Uterus (tissue), 4 donors: Measurements from ENCODE around the gene CFP. TPM values are rescaled to one million over a fixed set of nuclear protein-coding genes. Genes with fewer than 3 reads are reported as not detected.

Experiments used
- DNase-seq, 2 donors: peaks; one replicate each; pipeline ENCODE4 v3.0.0-alpha.2; 2019 to 2020
- H3K27ac ChIP-seq, 2 donors: fragments of 200-600 bp; sonication (generic); 1 replicate in 1 of 2; 2 replicates in 1 of 2; pipeline ENCODE4 v1.5.1; 2016 to 2018
- H3K27me3 ChIP-seq, 2 donors: fragments of 200-600 bp; sonication (generic); one replicate each; pipeline ENCODE4 v1.5.1; 2018 to 2019; ENCODE audit warnings: control low read depth in 1 of 2
- H3K36me3 ChIP-seq, 2 donors: fragments of 200-600 bp; sonication (generic); one replicate each; pipeline ENCODE4 v1.5.1; 2019; ENCODE audit warnings: control low read depth in 1 of 2
- H3K4me1 ChIP-seq, 2 donors: fragments of 200-600 bp; sonication (generic); one replicate each; pipeline ENCODE4 v1.5.1; 2018 to 2019; ENCODE audit warnings: control low read depth in 1 of 2
- H3K4me3 ChIP-seq, 2 donors: fragments of 200-600 bp; sonication (generic); 1 replicate in 1 of 2; 2 replicates in 1 of 2; pipeline ENCODE4 v1.5.1; 2018 to 2019; ENCODE audit warnings: mild to moderate bottlenecking in 1 of 2
- H3K9me3 ChIP-seq, 2 donors: fragments of 200-600 bp; sonication (generic); one replicate each; pipeline ENCODE4 v1.5.1; 2019; ENCODE audit warnings: control low read depth in 1 of 2
- POLR2A ChIP-seq, 2 donors: fragments of 450-650 bp; IDR thresholded peaks; one replicate each; pipeline ENCODE4 v1.6.1; 2016; ENCODE audit warnings: antibody characterized with exemption in 2 of 2, mild to moderate bottlenecking in 1 of 2, moderate library complexity in 1 of 2
- intact Hi-C: fragments of 100-400 bp; cut with DNase I; formaldehyde crosslinking; loops from one replicate; pipeline ENCODE4 v1.15.1; 2023; ENCODE audit warnings: low total_unique reads
- total RNA-seq, 4 donors: library from RNA; depleted of rRNA in 3 of 4; stranded (reverse); fragments of >200 nt in 3 of 4; gene quantifications; one replicate each; pipeline versions ENCODE4 v1.1.0 to v1.2.4, GENCODE V29; 2014 to 2023
- TF ChIP-seq, protein P1 (sequence below), 4 experiments: fragments of 200-600 bp in 2 of 4; fragments of 450-650 bp in 2 of 4; sonication (generic) in 2 of 4; IDR thresholded peaks; one replicate each; pipeline ENCODE4 v1.5.1; 2016 to 2019; ENCODE audit warnings: antibody characterized with exemption in 4 of 4, mild to moderate bottlenecking in 2 of 4, moderate library complexity in 1 of 4
- donor health status: DM: yes; HTN: yes; CAD: no.

Gene CFP
- total RNA-seq, 4 donors from 2014 or later = 0.51 to 2.0 (median 1.7) TPM; not detected in 1

DNA sequence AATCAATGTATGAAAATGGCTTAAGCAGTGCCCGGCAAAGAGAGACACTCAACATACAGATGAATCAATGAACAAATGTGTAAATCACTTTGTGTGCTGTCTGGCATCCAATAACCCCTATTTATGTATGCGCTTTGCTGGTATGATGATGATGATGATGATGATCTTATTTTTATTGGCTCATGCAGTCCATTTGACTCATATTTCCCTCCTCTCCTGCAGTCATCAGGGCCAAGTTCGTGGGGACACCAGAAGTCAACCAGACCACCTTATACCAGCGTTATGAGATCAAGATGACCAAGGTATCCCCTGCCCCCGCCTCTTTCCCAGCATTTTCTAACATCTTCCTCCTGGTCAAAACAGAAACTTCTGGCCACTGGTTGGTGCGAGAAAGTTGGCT lies 45.0 kb downstream of the CFP start:
- Histone ChIP-seq H3K9me3 (no peaks in the 10 kb centered on the region), H3K27ac (no peak overlapping the region), H3K4me3 (no peak overlapping the region), H3K4me1 (no peaks in the 10 kb centered on the region), H3K27me3 (no peaks in the 10 kb centered on the region), H3K36me3 (no peaks in the 10 kb centered on the region)
- no peak for DNase-seq
- intact Hi-C loops = no loop called here
- TF ChIP-seq, protein P1, sequence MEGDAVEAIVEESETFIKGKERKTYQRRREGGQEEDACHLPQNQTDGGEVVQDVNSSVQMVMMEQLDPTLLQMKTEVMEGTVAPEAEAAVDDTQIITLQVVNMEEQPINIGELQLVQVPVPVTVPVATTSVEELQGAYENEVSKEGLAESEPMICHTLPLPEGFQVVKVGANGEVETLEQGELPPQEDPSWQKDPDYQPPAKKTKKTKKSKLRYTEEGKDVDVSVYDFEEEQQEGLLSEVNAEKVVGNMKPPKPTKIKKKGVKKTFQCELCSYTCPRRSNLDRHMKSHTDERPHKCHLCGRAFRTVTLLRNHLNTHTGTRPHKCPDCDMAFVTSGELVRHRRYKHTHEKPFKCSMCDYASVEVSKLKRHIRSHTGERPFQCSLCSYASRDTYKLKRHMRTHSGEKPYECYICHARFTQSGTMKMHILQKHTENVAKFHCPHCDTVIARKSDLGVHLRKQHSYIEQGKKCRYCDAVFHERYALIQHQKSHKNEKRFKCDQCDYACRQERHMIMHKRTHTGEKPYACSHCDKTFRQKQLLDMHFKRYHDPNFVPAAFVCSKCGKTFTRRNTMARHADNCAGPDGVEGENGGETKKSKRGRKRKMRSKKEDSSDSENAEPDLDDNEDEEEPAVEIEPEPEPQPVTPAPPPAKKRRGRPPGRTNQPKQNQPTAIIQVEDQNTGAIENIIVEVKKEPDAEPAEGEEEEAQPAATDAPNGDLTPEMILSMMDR (IDR thresholded peaks at IDR 0.05) = no peak
- no peak for TF ChIP-seq POLR2A (IDR thresholded peaks at IDR 0.05)

DNA sequence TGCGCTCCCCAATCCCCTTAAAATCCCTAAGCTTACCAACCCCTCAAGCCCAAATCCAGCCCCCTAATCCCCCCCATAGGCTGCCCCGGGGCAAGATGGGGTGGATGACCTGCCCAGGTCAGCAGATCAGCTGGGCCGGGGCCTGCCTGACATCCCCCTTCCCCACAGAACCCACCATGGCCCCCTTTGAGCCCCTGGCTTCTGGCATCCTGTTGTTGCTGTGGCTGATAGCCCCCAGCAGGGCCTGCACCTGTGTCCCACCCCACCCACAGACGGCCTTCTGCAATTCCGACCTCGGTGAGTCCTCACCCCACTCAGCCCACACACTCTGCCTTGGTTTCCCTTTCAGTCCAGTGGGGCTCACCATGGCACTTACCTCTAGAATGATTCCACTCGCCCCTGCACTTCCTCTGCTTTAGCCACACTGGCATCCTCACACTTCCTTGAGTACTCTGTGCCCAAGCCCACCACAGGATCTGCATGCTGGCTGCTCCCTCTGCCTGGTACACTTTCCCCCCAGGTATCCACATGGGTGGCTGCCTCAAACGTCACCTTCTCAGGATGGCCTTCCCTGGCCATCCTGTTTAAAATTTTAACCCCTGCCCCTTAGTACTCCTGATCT lies 46.4 kb downstream of the CFP start:
- Histone ChIP-seq H3K4me1 (no peaks in the 10 kb centered on the region), H3K4me3 (peak overlapping the region in 1 of 2 donors; percentile 51), H3K36me3 (no peaks in the 10 kb centered on the region), H3K27me3 (no peaks in the 10 kb centered on the region), H3K9me3 (no peaks in the 10 kb centered on the region), H3K27ac (peak overlapping the region; percentile 88 to 91)
- intact Hi-C loops = no loop called here
- no peak for DNase-seq
- TF ChIP-seq POLR2A (IDR thresholded peaks at IDR 0.05) = no peak
- TF ChIP-seq, protein P1 (IDR thresholded peaks at IDR 0.05) = no peak

DNA sequence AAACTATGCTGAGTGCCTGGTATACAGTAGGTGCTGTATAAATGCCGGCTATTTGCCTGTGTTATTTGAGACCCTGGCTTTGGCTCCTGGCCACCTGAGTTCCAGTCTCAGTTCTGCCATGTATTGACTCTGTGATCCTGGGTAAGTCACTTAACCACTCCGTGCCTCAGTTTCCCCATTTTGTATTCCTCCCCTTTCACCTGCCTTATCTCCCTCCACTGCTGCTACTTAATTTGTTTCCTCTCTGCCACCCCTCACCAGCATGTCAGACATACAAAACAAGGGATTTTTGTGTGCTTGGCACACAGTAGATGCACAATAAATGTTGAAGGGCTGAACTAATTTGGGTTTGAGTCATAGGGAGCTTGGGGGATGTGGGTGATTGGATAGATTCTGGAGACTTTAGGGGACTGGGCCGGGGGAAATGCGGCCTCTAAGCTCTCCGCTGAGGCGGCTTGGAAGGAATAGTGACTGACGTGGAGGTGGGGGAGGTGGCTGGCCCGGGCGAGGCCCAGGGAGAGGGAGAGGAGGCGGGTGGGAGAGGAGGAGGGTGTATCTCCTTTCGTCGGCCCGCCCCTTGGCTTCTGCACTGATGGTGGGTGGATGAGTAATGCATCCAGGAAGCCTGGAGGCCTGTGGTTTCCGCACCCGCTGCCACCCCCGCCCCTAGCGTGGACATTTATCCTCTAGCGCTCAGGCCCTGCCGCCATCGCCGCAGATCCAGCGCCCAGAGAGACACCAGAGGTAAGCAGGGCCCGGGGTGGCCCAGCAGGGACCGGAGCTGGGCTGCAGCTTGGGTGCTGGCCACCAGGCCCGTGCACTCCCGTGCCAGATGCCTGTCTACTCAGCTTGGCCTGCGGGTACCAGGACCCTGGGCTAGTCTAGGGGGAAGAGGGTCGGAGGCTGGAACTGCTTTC lies 47.7 kb downstream of the CFP start, which contains the start of gene TIMP1:
Gene TIMP1 (plus strand): TSS at position 706 of the 917 bp plus-strand sequence. CDS start 980 bp downstream, outside the sequence.
- Histone ChIP-seq H3K27me3 (no peaks in the 10 kb centered on the region), H3K27ac (peak within 1 kb of the TSS; percentile 88 to 91), H3K4me1 (no peaks in the 10 kb centered on the region), H3K4me3 (peak within 1 kb of the TSS; percentile 43 to 51), H3K9me3 (no peaks in the 10 kb centered on the region), H3K36me3 (no peaks in the 10 kb centered on the region)
- intact Hi-C loops = no loop called here
- peak; percentile 18 to 58 for TF ChIP-seq POLR2A (IDR thresholded peaks at IDR 0.05)
- TF ChIP-seq, protein P1 (IDR thresholded peaks at IDR 0.05) = peak in 1 of 4 experiments; percentile 16
- peak; percentile 89 to 96 for DNase-seq

DNA sequence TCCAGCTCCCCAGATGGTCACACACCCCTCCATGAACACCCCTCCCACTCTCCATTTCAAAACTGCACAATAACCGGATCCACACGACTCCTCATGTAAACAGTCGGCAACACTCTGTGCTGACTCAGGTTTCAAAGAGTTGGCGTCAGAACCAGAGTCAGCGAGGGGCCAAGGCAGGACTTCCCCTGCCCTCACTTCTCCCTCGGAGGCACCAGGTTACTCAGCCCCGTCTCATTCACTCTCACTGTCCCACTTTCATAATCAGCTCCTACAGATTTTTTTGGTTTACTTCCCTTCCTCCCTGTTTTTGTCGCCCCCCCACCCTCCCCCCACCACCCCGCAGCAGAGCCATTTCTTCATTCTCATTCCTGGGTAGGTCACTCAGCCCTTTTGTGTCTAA lies 50.2 kb downstream of the CFP start:
- no peak overlapping the region for H3K27ac ChIP-seq
- no peaks in the 10 kb centered on the region for H3K9me3 ChIP-seq
- no peaks in the 10 kb centered on the region for H3K4me1 ChIP-seq
- no peaks in the 10 kb centered on the region for H3K27me3 ChIP-seq
- H3K4me3 ChIP-seq = no peak overlapping the region
- no peaks in the 10 kb centered on the region for H3K36me3 ChIP-seq
- DNase-seq = no peak
- intact Hi-C loops = no loop called here
- TF ChIP-seq, protein P1 (IDR thresholded peaks at IDR 0.05) = no peak
- no peak for TF ChIP-seq POLR2A (IDR thresholded peaks at IDR 0.05)

DNA sequence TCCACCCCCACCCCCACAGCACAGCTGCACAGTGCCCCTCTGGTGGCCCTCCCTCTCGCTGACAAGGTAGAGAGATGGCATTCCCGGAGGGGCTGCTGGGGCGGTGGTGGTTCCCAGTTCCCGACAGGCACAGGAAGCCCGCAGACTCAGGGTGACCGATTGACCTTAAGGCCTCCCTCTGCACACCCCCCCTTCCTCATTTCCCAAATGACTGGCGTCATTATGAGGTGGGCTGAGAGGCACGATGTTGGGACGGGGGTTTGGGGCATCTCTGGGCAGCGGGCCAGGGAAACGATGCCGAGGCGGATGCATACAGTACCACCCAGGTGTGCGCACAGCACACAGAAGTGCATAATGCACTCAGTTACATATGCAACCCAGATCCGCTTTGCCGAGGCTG lies 51.0 kb downstream of the CFP start:
- Histone ChIP-seq H3K9me3 (no peaks in the 10 kb centered on the region), H3K36me3 (no peaks in the 10 kb centered on the region), H3K4me3 (no peak overlapping the region), H3K27me3 (no peaks in the 10 kb centered on the region), H3K27ac (no peak overlapping the region), H3K4me1 (no peaks in the 10 kb centered on the region)
- intact Hi-C loops = no loop called here
- DNase-seq = no peak
- TF ChIP-seq, protein P1 (IDR thresholded peaks at IDR 0.05) = no peak
- no peak for TF ChIP-seq POLR2A (IDR thresholded peaks at IDR 0.05)
